SK-MEL-5 (cell line): Measurements from ENCODE around the gene UNC50. TPM values are rescaled to one million over a fixed set of nuclear protein-coding genes. Genes with fewer than 3 reads are reported as not detected.
"Not testable (repeated sequence)": the region's sequence is repeated elsewhere in the genome, so short reads cannot be mapped to it uniquely, and the experiment has no call there.

Experiments used
- DNase-seq: peaks from one replicate; pipeline ENCODE4 v3.0.0-alpha.2; 2016; ENCODE audit warnings: low read depth, low spot score
- in situ Hi-C: cut with HindIII; loops from 2 replicates; pipeline ENCODE4 v1.10.0; 2016; ENCODE audit warnings: low sequenced_read_pairs, high pct_unique_total_duplicates, low pct_unique_long_range_greater_than_20kb
- total RNA-seq: library from RNA; depleted of rRNA; stranded (reverse); fragments of >200 nt; shearing (Covaris generic); gene quantifications from 2 replicates; pipeline ENCODE4 v1.2.3, GENCODE V29; 2014

The UNC50 gene
- total RNA-seq, 1 experiment from 2014 or later = 72.6 TPM

DNA sequence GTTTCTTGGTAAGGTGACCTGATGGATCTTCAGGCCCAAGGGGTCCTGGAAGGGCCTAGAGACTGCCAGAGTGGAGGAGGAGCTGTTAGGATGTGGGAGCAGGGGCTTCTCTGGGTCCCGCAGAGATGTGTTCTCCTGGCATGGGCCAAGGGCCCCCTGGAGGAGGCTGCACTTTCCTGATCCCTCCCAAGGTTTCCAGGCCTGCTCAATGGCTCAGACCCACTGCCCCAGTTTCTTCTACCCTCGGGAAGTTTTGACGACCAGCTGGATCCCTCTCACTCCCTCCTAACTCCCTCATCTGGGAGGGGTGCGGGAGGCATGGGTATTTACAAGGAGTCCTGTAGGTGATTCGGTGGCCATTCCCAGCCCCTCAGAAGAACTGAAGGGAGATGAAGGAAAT, 36.2 kb upstream of the UNC50 start:
- in situ Hi-C loops = no loop called here
- DNase-seq = no peak

DNA sequence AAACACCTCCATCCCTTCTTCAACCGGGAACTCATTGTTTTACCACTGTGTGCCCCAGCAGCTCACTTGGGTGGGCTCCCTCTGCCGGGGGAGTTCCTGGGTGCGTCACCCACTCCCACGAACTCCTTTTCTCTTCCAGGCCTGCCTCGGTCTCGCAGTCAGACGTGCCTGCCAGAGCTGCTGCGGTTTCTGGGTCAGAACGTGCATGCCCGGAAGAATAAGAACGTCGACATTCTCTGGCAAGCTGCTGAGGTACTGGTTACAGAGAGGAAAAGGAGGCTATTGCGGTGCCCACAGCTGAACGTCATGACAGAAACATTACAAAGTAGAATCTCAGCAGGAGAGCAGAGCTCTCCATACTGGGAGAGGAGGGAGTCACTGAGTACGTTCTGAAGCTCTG, 35.7 kb upstream of the UNC50 start:
- in situ Hi-C loops = no loop called here
- DNase-seq = no peak

DNA sequence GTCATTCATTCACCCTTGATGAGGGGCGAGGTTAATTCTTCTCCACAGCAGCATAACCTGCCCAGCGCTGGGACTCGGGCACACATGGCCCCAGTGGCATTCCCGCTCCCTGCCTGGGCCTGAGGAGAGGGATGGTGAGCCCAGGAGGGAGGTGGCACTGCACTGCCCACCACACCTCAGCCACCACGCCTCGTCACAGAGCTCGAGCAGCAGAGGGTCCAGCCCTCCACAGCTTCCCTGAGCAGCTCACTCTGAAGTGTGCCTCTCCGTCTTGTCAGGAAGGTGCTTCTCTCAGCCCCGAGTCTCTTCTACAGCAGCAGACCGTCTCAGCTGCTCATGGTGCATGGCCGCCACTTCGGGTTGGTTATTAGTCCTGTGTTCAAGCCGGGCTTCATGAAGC, 35.0 kb upstream of the UNC50 start:
- in situ Hi-C loops = no loop called here

DNA sequence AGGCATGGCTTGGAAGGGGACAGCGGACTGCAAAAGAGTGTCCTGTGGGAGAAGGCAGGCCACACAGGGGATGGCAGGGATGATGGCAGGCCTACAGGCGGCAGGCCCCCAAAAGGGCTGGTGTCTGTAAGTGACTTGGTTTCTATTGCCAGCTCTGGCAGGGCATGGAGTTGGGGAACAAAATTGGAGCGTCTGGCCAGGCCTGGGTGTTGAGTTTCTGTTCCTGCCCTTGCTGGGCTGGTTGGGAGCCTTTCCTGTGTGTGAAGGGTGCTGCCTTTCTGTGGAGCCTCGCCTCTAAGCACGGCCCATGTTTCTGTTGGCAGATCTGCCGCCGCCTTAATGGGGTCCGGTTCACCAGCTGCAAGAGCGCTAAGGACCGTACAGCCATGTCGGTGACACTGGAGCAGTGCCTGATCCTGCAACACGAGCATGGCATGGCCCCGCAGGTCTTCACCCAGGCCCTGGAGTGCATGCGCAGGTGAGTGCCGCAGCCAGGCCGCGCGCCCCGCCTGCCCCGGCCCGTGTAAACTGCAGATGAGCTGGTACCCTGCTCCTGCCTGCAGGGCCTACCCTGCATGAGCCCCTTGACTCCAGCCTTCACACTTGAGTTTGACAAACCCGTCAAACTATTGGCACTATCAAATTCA, 31.6 kb upstream of the UNC50 start:
- in situ Hi-C loops = no loop called here

More for the DNA sequence above, 35.0 kb upstream of the UNC50 start:
- no peak for DNase-seq

DNA sequence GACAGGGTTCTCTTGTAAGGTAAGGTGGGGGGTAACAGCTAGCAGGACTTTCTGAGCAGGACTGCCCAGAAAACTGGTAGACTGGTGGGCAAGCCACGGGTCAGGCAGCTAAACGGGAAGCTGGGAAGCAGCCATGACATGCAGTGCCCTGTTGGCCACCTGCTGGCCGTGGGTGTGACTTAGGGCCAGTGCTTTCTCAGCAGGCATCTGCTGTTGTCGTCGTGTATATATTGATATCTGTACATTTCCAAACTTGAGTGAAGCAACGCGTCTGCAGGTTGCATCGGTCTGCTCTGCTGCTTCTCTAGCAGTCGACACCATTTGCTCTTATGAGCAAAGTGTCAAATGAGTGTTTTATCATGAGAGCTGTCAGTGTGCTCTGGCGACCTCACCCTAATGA, 31.1 kb upstream of the UNC50 start:
- DNase-seq = no peak
- in situ Hi-C loops = no loop called here

More for the DNA sequence above, 31.6 kb upstream of the UNC50 start:
- no peak for DNase-seq

DNA sequence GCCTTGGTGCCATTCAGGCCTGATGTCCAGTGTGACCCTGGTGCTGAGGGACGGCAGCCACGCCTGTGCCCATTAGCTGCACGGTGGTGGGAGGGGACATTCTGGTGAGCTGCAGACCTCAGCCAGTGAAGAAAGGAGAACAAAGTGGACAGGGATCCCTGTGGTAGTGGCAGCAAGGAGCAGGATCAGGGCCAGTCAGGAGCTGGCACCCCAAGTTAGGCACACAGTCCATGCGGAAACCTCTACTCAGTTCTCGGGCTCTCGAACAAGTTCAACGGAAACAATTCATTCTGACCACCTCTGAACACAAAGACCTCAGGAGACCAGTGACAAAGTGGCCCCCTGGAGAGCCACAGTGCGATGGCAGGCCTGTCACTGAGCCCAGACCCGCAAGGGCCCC, 30.2 kb upstream of the UNC50 start:
- in situ Hi-C loops = no loop called here
- DNase-seq = no peak

DNA sequence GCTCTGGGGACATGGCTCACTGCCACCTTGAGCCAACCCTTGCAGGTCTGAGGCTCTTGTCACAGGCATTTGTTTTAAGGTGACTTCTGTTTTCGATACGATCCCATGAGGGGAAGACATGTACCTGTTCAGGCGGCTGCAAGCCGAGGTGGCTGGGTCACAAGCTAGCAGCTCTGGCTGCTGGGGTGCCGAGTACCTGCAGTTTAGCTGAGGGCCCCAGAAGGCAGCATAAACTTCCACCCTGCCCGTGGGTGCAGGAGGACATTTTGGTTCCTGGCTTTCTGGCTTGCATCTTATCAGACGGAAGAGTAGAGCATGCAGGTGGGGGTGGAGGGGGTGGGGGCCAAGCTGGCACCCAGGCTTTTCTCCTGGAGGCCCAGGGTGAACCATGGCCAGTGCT, 28.5 kb upstream of the UNC50 start:
- in situ Hi-C loops = no loop called here
- DNase-seq = no peak

DNA sequence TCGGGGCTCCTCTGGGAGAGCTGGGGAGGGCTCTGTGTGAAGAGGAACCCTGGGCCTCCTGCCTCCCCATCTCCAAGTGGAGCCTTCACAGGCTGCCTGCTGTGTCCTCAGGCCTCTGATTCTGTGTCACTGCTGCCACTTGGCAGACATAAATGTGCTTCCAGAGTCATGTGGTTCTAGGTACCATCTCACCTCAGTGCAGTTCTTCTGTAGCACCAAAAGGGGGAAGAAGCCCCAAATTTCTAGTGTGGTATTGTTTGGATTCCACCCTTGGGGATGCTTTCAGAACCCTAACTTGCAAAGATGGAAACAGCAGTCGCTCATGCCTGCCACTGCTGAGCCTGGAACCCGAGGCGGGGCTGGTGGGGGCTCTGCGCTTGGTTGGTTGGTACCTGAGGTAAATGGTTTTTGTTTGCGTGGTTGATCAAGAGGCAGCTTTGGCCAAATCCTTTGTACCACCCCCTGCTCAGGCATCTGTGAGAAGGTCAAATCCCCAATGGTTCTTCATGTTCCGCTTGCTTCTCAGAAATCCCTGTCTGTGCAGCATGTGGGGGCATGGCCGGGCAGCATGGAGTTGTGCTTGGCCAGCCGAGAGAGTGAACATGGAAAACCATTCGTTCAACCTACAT, 27.6 kb upstream of the UNC50 start:
- in situ Hi-C loops = no loop called here
- no peak for DNase-seq

DNA sequence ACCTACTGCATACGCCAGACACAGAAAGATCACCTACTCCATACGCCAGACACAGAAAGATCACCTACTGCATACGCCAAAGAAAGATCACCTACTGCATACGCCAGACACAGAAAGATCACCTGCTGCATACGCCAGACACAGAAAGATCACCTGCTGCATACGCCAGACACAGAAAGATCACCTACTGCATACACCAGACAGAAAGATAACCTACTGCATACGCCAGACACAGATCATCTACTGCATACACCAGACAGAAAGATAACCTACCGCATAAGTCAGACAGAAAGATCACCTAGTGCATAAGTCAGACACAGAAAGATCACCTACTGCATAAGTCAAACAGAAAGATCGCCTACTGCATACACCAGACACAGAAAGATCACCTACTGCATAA, 25.9 kb upstream of the UNC50 start:
- in situ Hi-C loops = no loop called here
- DNase-seq = no peak

DNA sequence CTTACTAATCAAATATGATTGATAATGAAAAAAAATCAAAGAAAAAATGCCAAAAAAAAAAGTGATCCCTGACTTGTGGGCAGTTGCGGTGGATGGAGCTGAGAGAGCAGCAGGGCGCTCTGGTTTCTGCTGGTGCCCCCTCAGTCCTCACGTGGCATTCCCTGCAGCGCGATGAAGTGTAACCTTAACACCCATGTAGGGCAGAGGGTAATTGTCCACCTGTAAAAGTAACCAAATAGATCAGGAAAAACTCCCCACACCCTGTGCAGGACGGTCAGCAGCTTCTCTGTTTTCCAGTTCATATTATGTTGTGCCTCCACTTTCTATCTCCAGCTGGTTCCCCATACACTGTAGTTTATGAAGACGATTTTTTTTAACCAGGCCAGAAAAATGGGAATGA, 25.1 kb upstream of the UNC50 start:
- in situ Hi-C loops = no loop called here
- no peak for DNase-seq

DNA sequence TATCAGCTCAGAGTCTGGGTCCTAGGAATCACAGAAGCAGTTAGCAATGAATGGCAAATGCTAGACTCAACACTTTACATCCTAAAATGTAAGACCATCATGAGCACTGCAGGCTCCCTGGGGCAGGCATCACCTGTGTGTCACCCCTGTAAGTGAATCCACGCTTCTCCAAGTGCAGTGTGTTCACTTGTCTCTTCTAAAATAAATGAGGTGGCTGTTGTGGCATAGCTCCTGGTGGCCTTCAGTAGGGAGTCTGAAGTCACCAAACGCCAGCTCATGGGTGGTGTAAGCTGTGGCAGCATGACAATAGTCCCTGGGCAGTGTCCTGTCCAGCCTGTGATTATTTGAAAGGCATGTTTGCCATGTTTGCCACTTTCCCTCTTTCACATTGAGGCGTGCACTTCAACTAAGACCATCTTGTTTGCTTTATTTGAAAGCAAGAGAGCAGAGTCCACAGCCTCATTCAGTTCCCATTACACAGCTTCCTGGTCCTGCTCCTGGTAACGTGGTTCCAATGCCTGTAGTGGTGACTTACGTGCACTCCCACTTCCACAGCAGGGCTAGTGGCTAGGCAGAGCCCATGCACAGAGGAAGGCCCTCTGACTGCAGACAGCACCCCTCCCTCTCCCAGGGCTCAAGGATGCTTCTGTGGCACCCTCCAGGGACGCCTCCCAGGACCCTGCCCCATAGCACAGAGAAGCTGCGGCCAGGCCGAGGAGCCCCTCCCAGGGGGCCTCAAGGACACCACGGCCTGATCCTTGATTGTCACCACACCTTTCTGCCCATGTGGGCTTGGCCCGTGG, 24.4 kb upstream of the UNC50 start:
- DNase-seq = no peak
- in situ Hi-C loops = no loop called here

DNA sequence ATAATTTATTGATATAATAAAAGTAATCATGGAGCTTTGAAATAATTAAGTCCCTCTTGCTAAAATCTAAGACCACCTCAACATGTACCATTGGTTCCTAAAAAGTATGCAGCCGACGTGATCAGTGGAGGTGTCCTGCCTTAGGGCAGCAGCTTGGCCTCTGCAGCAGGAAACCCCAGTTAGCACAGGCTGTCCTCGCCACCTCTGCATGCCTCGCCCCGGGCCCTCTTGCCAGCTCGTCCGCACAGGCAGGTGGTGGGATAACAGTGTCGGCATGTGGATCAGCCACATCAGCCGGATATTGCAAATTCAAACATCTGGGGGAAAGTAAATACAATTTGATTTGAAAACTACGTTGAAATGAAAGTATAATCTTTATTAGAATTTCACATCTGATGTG, 23.0 kb upstream of the UNC50 start:
- DNase-seq = no peak
- in situ Hi-C loops = no loop called here

DNA sequence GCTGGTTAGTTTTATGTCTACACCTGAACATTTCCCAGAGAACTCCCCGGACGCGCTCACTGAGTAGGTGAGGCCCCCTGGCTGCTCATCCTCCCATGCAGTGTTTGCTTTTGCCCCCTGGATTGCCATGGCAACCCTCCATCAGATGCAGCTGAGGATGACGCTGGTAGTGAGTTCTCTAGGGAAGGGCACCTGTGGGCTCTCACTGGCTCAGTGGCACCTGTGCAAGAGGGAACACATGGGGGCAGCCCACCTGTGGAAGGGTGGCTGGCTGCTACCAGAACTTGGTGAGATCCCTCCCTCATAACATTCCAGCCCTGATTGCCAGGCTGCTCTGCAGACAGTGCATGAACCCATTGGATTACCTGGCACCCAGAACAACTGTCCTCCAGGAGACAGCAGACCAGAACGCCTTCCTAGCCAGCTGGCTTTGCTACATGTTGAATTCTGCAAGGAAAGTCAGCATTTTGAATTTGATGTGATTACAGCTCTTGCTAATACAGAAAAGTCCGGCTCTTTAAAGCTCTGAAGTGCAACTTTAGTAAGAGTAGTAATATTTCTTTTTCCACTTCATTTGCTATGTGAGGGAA, 21.7 kb upstream of the UNC50 start:
- DNase-seq = no peak
- in situ Hi-C loops = no loop called here

DNA sequence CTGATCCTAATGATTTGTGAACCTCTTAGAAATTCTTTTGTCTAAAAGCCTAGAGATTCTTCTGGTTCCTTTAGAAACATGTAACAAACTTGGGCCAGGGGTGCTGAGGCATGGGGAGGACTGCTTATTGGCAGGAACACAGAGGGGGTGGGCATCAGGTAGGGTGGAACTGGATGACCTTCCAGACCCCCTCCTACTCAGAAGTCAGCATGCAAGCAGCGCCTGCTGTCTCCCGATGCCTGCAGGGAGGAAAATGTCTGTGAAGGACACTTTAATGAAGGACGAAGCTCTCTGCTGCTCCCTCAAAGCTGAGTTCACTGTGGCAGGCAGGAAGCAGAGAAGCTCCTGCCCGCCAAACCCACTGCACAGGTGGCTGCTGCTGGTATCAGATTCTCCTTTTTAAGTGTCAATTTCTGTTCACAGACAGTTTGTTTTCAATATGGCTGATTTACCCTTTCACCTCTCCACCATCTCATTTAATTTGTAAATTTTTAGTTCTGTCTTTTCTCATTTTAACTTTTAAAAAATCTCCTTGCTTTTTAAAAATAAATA, 19.4 kb upstream of the UNC50 start:
- in situ Hi-C loops = no loop called here
- DNase-seq = no peak

DNA sequence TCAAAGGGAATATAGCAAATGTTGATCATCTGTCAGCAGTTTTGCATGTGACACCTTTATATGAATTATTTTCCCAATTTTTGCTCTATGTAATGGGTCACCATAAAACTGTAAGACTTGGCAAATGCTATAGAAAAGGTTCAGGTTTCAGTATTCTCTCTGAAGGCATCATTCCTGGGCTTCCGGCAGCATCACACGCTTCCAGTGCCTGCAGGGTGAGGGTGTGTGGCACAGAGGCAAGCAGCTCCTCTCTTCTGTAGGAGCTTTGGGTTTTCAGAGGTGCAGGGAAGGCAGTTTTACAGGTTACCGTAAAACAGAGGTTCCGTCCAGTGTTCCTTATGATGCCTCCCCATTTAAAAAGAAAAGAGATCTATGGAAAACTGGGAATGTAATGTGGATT, 18.9 kb upstream of the UNC50 start:
- no peak for DNase-seq
- in situ Hi-C loops = no loop called here

DNA sequence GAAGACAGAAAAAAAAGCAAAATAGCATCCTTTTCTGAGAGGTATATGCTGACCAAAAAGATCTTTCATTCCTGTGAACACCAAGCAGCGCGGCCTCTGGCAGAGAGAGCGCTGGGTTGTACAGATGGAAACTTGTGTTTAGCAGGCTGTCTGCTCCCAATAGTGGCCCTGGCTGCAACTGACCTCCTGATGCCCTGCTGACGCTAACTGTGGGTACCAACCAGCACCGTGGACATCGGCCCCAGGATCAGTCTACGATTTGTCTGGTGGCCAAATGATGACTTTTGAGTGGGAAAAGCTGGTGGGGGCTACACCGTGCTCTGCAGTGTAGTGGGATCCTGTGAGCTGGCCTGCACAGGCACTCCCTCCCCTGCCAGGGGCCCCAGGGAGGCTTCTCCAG, 15.8 kb upstream of the UNC50 start:
- in situ Hi-C loops = no loop called here
- DNase-seq = no peak

DNA sequence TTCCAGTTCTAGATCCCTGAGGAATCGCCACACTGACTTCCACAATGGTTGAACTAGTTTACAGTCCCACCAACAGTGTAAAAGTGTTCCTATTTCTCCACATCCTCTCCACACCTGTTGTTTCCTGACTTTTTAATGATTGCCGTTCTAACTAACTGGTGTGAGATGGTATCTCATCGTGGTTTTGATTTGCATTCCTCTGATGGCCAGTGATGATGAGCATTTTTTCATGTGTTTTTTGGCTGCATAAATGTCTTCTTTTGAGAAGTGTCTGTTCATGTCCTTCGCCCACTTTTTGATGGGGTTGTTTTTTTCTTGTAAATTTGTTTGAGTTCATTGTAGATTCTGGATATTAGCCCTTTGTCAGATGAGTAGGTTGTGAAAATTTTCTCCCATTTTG, 13.7 kb upstream of the UNC50 start:
- in situ Hi-C loops = not testable (repeated sequence)

DNA sequence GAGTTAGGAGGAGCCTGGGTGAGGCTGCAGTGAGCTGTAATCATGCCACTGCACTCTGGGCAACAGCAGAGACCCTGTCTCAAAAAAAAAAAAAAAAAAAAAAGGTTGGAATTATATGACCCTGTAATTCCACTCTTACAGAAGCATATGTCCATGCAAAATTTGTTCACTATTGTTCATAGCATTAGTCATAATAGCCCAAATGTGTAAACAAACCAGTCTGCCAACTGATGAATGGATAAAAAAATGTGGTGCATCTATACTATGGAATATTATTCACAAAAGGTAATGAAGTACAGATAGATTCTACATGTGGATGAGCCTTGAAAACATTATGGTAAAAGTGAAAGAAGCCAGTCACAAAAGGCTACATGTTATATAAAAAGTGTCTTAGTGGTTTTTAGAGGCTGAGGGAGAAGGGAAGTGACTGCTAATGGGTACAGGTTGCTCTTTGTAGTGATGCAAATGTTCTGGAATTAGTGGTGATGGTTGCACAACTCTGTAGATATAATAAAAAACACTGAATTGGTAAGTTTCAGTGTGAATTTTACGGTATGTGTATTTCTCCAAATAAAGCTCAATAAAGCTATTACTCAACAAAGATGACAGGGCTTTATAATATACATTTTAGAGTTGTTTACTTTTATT, 9.5 kb upstream of the UNC50 start:
- in situ Hi-C loops = no loop called here
- no peak for DNase-seq

More for the DNA sequence above, 13.7 kb upstream of the UNC50 start:
- not testable (repeated sequence) for DNase-seq
